Pancreas (tissue), 10 donors: Measurements from ENCODE around the gene IL17D. TPM values are rescaled to one million over a fixed set of nuclear protein-coding genes. Genes with fewer than 3 reads are reported as not detected.
"Not testable (repeated sequence)": the region's sequence is repeated elsewhere in the genome, so short reads cannot be mapped to it uniquely, and the experiment has no call there.

Experiments used
- ATAC-seq, 4 donors: fragments of 200-7000 bp; cut with Tn5 transposase; one replicate each; pipeline versions ENCODE4 v1.8.0 to v1.9.1; 2020; ENCODE audit warnings: mild to moderate bottlenecking in 4 of 4, moderate library complexity in 4 of 4
- DNase-seq, 6 donors: peaks; one replicate each; pipeline ENCODE4 v3.0.0-alpha.2; 2020
- FAIRE-seq: peaks from 2 replicates; lab custom pipeline; 2012; peaks lifted over from hg19 to GRCh38; lab: Jason Lieb, UNC
- H3K27ac ChIP-seq, 4 donors: fragments of 200-600 bp; sonication (generic); 1 replicate in 3 of 4; 2 replicates in 1 of 4; pipeline versions ENCODE4 v1.5.0 to v1.8.0; 2020
- H3K27me3 ChIP-seq, 4 donors: fragments of 200-600 bp; one replicate each; pipeline ENCODE4 v1.8.0; 2021
- H3K36me3 ChIP-seq, 3 donors: fragments of 200-600 bp; sonication (generic) in 1 of 3; one replicate each; pipeline versions ENCODE4 v1.5.0 to v1.8.0; 2020 to 2021
- H3K4me1 ChIP-seq, 3 donors: fragments of 200-600 bp; one replicate each; pipeline ENCODE4 v1.8.0; 2021
- H3K4me3 ChIP-seq, 4 donors: fragments of 200-600 bp; sonication (generic) in 2 of 4; one replicate each; pipeline versions ENCODE4 v1.5.0 to v1.8.0; 2020 to 2021
- H3K9me3 ChIP-seq, 4 donors: fragments of 200-600 bp; one replicate each; pipeline ENCODE4 v1.8.0; 2021
- WGBS, 2 donors: extraction: QIAGEN DNeasy Blood & Tissue Kit; methylation state at CpG; one replicate each; pipeline ENCODE4 v1.1.7; 2013; 5-methylcytosine and 5-hydroxymethylcytosine counted together
- intact Hi-C, 3 donors: fragments of 100-400 bp; cut with DNase I; formaldehyde crosslinking; loops; one replicate each; pipeline versions ENCODE4 v1.11.1 to v1.14.2; 2022
- polyA plus RNA-seq, 2 donors: library from polyadenylated mRNA; stranded (reverse); fragments of 200-250 nt; gene quantifications; one replicate each; pipeline ENCODE4 v1.2.3, GENCODE V29; 2013
- total RNA-seq, 6 donors: library from RNA; stranded (reverse); fragmentation: NEBNext Ultra II Directional in 4 of 6; extraction: Animal tissue kit (Norgen Biotek cat#: 25700) in 4 of 6; gene quantifications; one replicate each; pipeline versions ENCODE4 v1.2.1 to v1.2.4, GENCODE V29; 2021 to 2023
- TF ChIP-seq, protein P1 (sequence below), 4 donors: fragments of 200-600 bp; sonication (generic) in 3 of 4; IDR thresholded peaks; one replicate each; pipeline versions ENCODE4 v1.5.0 to v1.8.0; 2021; ENCODE audit warnings: antibody characterized with exemption in 4 of 4
- donor health status: healthy with polysubstance abuse.
- donor health status: DM: no; HTN: no; CAD: no; lungs with moderate emphysema.
- donor health status: DM: no; HTN: no; CAD: no.
- donor health status: control.
- donor health status: control.
- donor health status: Bipolar disorder and iron deficiency.
- donor health status: DM: yes; HTN: yes; CAD: no.
- donor health status: DM: no; HTN: no; CAD: no.
- donor health status: DM: no; HTN: no; CAD: no.
- donor health status: DM: yes; HTN: yes; CAD: no.

Gene IL17D
- total and polyA plus RNA-seq, 8 donors = 0.35 to 0.71 (median 0.48) TPM

DNA sequence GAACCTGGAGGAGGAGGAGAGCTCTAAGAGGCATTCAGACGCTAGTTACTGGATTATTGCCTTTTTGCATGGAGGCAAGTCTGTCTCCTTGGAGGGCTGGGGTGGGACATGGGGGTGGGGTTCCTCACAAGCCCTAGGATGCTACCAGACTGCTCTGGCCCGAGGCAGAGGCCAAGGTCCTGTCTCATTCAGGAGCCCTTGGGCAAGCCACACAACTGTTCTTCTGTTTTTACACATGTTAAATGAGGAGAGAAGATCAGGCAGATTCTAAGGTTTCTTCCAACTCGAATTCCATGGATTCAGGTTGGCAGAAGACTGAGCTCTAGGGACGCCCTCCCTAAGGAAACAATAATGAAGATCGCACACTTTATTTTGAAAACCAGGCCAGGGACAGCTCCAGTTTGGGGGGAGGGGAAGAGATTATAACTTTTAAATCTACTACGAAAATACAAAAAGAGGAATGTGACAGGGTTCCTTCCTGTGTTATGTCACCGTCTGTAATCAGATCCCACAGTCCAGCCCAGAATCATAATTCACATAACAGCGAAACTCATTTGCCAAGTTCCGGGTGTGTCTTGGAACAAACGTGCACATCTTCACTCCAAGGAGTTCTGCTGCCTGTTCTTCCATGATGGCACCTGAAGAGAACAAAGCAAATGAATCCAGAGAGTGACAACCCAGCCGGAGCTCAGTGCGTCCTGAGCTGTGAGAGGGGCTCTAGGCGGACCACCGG, 25.2 kb downstream of the IL17D start:
- intact Hi-C loops = no loop called here
- Histone ChIP-seq H3K27me3 (no peaks in the 10 kb centered on the region), H3K9me3 (no peaks in the 10 kb centered on the region), H3K27ac (no peak overlapping the region), H3K4me3 (no peak overlapping the region), H3K36me3 (peaks cover 0 to 2% (median 0%) of the 10 kb centered on the region in 3 donors), H3K4me1 (no peaks in the 10 kb centered on the region)
- TF ChIP-seq, protein P1, sequence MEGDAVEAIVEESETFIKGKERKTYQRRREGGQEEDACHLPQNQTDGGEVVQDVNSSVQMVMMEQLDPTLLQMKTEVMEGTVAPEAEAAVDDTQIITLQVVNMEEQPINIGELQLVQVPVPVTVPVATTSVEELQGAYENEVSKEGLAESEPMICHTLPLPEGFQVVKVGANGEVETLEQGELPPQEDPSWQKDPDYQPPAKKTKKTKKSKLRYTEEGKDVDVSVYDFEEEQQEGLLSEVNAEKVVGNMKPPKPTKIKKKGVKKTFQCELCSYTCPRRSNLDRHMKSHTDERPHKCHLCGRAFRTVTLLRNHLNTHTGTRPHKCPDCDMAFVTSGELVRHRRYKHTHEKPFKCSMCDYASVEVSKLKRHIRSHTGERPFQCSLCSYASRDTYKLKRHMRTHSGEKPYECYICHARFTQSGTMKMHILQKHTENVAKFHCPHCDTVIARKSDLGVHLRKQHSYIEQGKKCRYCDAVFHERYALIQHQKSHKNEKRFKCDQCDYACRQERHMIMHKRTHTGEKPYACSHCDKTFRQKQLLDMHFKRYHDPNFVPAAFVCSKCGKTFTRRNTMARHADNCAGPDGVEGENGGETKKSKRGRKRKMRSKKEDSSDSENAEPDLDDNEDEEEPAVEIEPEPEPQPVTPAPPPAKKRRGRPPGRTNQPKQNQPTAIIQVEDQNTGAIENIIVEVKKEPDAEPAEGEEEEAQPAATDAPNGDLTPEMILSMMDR (IDR thresholded peaks at IDR 0.05) = no peak
- DNase-seq = no peak
- WGBS, 2 donors = 81 to 85% methylated on average over 14 of the region's 14 CpGs
- ATAC-seq = no peak
- no peak for FAIRE-seq

DNA sequence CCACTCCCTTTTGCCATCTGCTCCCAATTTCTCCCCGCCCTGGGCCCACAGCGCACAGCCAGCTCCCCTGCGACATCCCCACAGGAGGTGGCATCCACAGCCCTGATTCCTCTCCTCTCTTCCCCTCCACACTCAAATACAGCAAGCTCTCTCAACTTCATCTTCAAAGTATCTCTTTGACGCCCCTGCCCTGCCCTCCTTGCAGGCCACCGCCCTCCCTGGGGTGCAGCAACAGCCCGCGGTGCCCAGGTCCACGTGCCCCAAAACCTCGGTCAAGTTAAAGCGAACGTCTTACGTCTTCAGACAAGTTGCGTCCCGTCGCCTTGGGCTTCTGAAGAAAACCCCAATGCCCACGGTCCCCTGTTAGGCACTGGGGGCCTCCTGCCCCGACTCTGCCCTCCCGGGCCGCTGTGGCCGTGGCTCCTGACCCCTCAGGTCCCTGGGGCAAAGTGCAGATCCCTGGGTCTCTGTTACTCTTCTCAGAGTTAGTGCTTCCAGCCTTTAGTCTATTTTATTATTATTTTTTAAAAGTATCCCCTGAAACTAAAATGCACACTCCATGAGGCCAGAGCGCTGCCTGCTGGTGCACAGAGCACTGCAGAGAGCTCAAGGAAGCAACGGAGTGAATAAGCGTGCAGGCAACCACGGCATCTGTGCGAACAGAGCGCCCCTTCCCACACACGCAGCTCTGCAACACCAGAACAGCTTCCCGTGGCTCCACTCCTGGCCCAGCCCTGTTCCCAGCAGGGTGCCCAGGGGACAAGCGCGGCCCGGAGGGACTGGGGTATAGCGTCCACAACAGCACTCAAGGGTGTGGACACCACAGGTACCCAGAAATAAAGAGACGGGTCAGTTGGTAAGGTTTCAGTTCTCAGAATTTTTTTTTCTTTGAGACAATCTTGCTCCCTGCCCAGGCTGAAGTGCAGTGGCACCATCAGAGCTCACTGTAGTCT, 26.4 kb downstream of the IL17D start:
- H3K27me3 ChIP-seq = no peaks in the 10 kb centered on the region
- FAIRE-seq = no peak
- TF ChIP-seq, protein P1 (IDR thresholded peaks at IDR 0.05) = no peak
- no peak for ATAC-seq
- no peaks in the 10 kb centered on the region for H3K4me1 ChIP-seq
- H3K36me3 ChIP-seq = peaks cover 0 to 2% (median 0%) of the 10 kb centered on the region in 3 donors
- no peak for DNase-seq
- no peak overlapping the region for H3K27ac ChIP-seq
- H3K9me3 ChIP-seq = no peaks in the 10 kb centered on the region
- no peak overlapping the region for H3K4me3 ChIP-seq
- intact Hi-C loops = no loop called here
- 90 to 94% methylated on average over 33 of the region's 33 CpGs for WGBS, 2 donors

DNA sequence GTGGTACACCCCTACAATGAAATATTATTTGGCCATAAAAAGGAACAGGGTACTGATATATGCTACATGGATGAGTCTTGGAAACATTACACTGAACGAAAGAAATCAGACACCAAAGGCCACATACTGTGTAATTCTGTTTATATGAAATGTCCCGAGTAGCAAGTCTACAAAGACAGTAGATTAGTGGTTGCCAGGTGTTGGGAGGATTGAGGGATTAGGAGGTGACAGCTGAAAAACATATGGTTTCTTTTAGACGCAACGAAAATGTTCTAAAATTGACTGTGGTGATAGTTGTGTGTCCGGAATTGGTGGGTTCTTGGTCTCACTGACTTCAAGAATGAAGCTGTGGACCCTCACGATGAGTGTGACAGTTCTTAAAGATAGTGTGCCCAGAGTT, 35.1 kb downstream of the IL17D start:
- 90 to 92% methylated on average over 6 of the region's 6 CpGs for WGBS, 2 donors
- ATAC-seq (no peak), FAIRE-seq (no peak)

DNA sequence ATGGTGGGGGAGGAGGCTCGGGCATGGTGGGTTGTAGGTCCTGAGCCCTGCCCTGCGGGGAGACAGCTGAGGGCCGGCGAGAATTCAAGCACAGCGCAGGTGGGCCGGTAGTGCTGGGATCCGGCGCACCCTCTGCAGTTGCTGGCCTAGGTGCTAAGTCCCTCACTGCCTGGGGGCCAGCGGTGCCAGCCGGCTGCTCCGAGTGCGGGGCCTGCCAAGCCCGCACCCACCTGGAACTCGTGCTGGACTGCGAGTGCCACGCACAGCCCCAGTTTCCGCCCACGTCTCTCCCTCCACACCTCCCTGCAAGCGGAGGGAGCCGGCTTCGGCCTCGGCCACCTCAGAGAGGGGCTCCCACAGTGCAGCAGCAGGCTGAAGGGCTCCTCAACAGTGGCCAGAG, 36.5 kb downstream of the IL17D start:
- Histone ChIP-seq H3K27ac (no peak overlapping the region), H3K4me1 (no peaks in the 10 kb centered on the region), H3K36me3 (no peaks in the 10 kb centered on the region), H3K27me3 (no peaks in the 10 kb centered on the region), H3K9me3 (no peaks in the 10 kb centered on the region), H3K4me3 (no peak overlapping the region)
- TF ChIP-seq, protein P1 (IDR thresholded peaks at IDR 0.05) = no peak
- intact Hi-C loops = no loop called here
- WGBS, 2 donors = 96 to 97% methylated on average over 22 of the region's 22 CpGs
- ATAC-seq (no peak), FAIRE-seq (no peak), DNase-seq (no peak)

More for the DNA sequence above, 35.1 kb downstream of the IL17D start:
- intact Hi-C loops = no loop called here
- TF ChIP-seq, protein P1 (IDR thresholded peaks at IDR 0.05) = no peak
- H3K27me3 ChIP-seq = no peaks in the 10 kb centered on the region
- DNase-seq = no peak
- no peak overlapping the region for H3K4me3 ChIP-seq
- H3K27ac ChIP-seq = no peak overlapping the region
- H3K4me1 ChIP-seq = no peaks in the 10 kb centered on the region
- no peaks in the 10 kb centered on the region for H3K36me3 ChIP-seq
- H3K9me3 ChIP-seq = no peaks in the 10 kb centered on the region

DNA sequence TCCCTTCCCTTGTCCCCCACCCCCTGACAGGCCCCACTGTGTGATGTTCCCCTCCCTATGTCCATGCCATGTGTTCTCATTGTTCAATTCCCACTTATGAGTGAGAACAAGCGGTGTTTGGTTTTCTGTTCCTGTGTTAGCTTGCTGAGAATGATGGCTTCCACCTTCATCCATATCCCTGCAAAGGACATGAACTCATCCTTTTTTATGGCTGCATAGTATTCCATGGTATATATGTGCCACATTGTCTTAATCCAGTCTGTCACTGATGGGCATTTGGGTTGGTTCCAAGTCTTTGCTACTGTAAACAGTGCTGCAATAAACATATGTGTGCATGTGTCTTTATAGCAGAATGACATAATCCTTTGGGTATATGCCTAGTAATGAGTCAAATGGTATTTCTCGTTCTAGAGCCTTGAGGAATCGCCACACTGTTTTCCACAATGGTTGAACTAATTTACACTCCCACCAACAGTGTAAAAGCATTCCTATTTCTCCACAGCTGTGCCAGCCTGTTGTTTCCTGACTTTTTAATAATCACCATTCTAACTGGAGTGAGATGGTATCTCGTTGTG, 40.4 kb downstream of the IL17D start:
- H3K27me3 ChIP-seq, H3K36me3 ChIP-seq, H3K9me3 ChIP-seq, intact Hi-C loops, H3K4me3 ChIP-seq, DNase-seq, H3K4me1 ChIP-seq, FAIRE-seq, ATAC-seq, H3K27ac ChIP-seq: not testable (repeated sequence)
- 96% methylated on average over 4 of the region's 4 CpGs for WGBS, 2 donors
